Parathyroid adenoma (tissue), 2 donors: ENCODE data around the gene KRTAP4-1.

Experiments used
- H2AFZ ChIP-seq: fragments of 300-600 bp; sonication (generic); one replicate; pipeline ENCODE4 v1.7.0; 2017; ENCODE audit warnings: antibody characterized with exemption, mild to moderate bottlenecking
- H3K27ac ChIP-seq: fragments of 300-600 bp; sonication (generic); one replicate; pipeline ENCODE4 v1.7.0; 2017
- H3K27me3 ChIP-seq: fragments of 300-600 bp; sonication (generic); one replicate; pipeline ENCODE4 v1.7.0; 2017; ENCODE audit warnings: low read length; ENCODE audit not compliant: control insufficient read depth, insufficient read depth
- H3K36me3 ChIP-seq: fragments of 300-600 bp; sonication (generic); one replicate; pipeline ENCODE4 v1.7.0; 2017; ENCODE audit warnings: low read length; ENCODE audit not compliant: control insufficient read depth, insufficient read depth
- H3K4me1 ChIP-seq: fragments of 300-600 bp; sonication (generic); one replicate; pipeline ENCODE4 v1.7.0; 2017; ENCODE audit warnings: control low read depth
- H3K4me2 ChIP-seq: fragments of 300-600 bp; sonication (generic); one replicate; pipeline ENCODE4 v1.7.0; 2017; ENCODE audit warnings: low read length
- H3K4me3 ChIP-seq: fragments of 300-600 bp; sonication (generic); one replicate; pipeline ENCODE4 v1.7.0; 2017; ENCODE audit warnings: low read depth, low read length
- H3K79me2 ChIP-seq: fragments of 300-600 bp; sonication (generic); one replicate; pipeline ENCODE4 v1.7.0; 2017; ENCODE audit warnings: control low read depth
- H3K9ac ChIP-seq: fragments of 300-600 bp; sonication (generic); one replicate; pipeline ENCODE4 v1.7.0; 2017; ENCODE audit warnings: mild to moderate bottlenecking
- H3K9me3 ChIP-seq: fragments of 300-600 bp; sonication (generic); one replicate; pipeline ENCODE4 v1.7.0; 2017; ENCODE audit warnings: low read length; ENCODE audit not compliant: control insufficient read depth
- CTCF ChIP-seq: fragments of 300-600 bp; sonication (generic); IDR thresholded peaks from one replicate; pipeline ENCODE4 v1.7.0; 2017; ENCODE audit warnings: antibody characterized with exemption, mild to moderate bottlenecking
- donor health status: primary hyperparathyroidism.

KRTAP4-1 gene

GRCh38 chr17:41226051-41226450 is 41.3 kb upstream of the KRTAP4-1 start:
- TF ChIP-seq CTCF: no peak
- no peak overlapping the region for H2AFZ ChIP-seq
- H3K4me1 ChIP-seq: no peaks in the 10 kb centered on the region
- H3K4me3 ChIP-seq: no peak overlapping the region
- H3K4me2 ChIP-seq: no peak overlapping the region
- H3K27ac ChIP-seq: no peak overlapping the region
- no peaks in the 10 kb centered on the region for H3K36me3 ChIP-seq
- H3K79me2 ChIP-seq: no peaks in the 10 kb centered on the region
- H3K27me3 ChIP-seq: no peaks in the 10 kb centered on the region
- no peak overlapping the region for H3K9ac ChIP-seq
- H3K9me3 ChIP-seq: no peaks in the 10 kb centered on the region

GRCh38 chr17:41223821-41224220 is 39.1 kb upstream of the KRTAP4-1 start:
- no peak overlapping the region for H3K9ac ChIP-seq
- no peak overlapping the region for H2AFZ ChIP-seq
- no peaks in the 10 kb centered on the region for H3K36me3 ChIP-seq
- no peaks in the 10 kb centered on the region for H3K79me2 ChIP-seq
- no peak overlapping the region for H3K27ac ChIP-seq
- no peak for TF ChIP-seq CTCF
- no peaks in the 10 kb centered on the region for H3K9me3 ChIP-seq
- H3K4me1 ChIP-seq: no peaks in the 10 kb centered on the region
- no peak overlapping the region for H3K4me2 ChIP-seq
- H3K27me3 ChIP-seq: no peaks in the 10 kb centered on the region
- H3K4me3 ChIP-seq: no peak overlapping the region

GRCh38 chr17:41215681-41216080 is 31.0 kb upstream of the KRTAP4-1 start:
- no peak for TF ChIP-seq CTCF
- H3K4me1 ChIP-seq: no peaks in the 10 kb centered on the region
- H3K9me3 ChIP-seq: no peaks in the 10 kb centered on the region
- no peaks in the 10 kb centered on the region for H3K27me3 ChIP-seq
- H3K79me2 ChIP-seq: no peaks in the 10 kb centered on the region
- H3K4me2 ChIP-seq: no peak overlapping the region
- no peaks in the 10 kb centered on the region for H3K36me3 ChIP-seq
- no peak overlapping the region for H3K4me3 ChIP-seq
- H3K9ac ChIP-seq: no peak overlapping the region
- H2AFZ ChIP-seq: no peak overlapping the region
- H3K27ac ChIP-seq: no peak overlapping the region

- Histone ChIP-seq H3K4me2 (no peak overlapping the region), H3K9me3 (no peaks in the 10 kb centered on the region), H3K9ac (no peak overlapping the region), H3K27me3 (no peaks in the 10 kb centered on the region), H3K79me2 (no peaks in the 10 kb centered on the region), H3K27ac (no peak overlapping the region), H3K4me3 (no peak overlapping the region), H3K36me3 (no peaks in the 10 kb centered on the region), H2AFZ (no peak overlapping the region), H3K4me1 (no peaks in the 10 kb centered on the region)
- TF ChIP-seq CTCF: no peak
Measured at GRCh38 chr17:41212524-41213169, 27.9 kb upstream of the KRTAP4-1 start.

GRCh38 chr17:41211845-41212466 is 27.2 kb upstream of the KRTAP4-1 start:
- Histone ChIP-seq H3K27ac (no peak overlapping the region), H3K9ac (no peak overlapping the region), H3K9me3 (no peaks in the 10 kb centered on the region), H3K4me1 (no peaks in the 10 kb centered on the region), H3K27me3 (no peaks in the 10 kb centered on the region), H3K4me3 (no peak overlapping the region), H3K79me2 (no peaks in the 10 kb centered on the region), H2AFZ (no peak overlapping the region), H3K4me2 (no peak overlapping the region), H3K36me3 (no peaks in the 10 kb centered on the region)
- no peak for TF ChIP-seq CTCF
